NCI-H526 treated with DMSO at 0.1 percent for 48 hours (cell line): ENCODE data around the gene UBXN6.

Experiments
- DNase-seq: peaks from one replicate; lab custom pipeline; 2025; lab: John Stamatoyannopoulos, UW

Gene UBXN6

DNA sequence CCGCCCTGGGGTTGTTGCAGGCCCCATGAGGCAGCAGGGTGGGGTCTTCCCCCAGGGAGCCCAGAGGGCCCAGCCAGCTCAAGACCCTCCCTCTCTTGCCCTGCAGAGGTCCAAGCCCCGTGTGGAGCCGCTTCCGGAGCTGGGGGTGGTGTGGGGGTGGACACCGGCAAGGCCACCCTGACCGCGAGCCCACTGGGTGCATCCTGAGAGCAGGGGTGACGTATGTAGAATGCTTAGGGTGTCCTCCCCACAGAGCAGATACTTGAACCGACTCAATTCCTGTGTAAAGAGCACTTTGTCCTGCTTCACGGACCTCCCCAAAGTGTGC, 14.8 kb downstream of the UBXN6 start:
- no peak for DNase-seq

DNA sequence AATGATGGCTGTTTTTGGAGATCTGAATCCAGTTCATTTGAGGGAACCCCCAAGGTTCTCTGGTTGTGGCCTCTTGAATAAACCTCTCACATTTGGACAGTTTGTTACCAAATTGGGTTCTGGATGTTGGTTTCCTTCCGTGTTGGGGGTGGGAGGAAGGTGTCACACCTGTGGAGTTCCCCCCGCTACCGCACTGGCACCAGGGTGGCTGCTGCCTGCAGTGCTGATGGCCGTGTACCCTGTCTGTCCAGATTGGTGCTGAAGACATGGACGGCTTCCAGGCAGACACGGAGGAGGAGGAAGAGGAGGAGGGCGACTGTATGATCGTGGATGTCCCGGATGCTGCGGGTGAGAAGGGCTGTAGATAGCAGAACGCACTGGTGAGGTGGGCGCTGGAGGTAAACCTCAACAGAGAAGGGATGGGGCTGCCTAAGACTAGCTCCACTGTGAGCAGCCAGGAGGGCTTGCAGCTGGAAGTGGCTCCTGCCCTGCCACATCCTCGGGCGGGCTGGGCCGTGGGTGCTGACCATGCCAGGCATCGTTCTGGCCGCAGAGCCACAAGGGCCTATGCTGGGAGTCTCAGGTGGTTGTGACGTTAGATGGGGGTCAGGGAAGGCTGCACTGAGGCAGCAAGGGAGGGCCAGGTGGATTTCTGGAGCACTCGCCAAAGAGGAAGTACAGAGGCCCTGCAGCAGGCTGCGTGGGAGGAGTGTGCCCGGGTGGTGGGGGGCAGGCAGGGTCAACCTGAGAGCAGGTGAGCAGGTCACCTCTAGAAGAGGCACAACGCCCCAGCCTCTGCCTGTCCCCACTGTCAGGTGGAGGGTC, 15.4 kb downstream of the UBXN6 start:
- no peak for DNase-seq

DNA sequence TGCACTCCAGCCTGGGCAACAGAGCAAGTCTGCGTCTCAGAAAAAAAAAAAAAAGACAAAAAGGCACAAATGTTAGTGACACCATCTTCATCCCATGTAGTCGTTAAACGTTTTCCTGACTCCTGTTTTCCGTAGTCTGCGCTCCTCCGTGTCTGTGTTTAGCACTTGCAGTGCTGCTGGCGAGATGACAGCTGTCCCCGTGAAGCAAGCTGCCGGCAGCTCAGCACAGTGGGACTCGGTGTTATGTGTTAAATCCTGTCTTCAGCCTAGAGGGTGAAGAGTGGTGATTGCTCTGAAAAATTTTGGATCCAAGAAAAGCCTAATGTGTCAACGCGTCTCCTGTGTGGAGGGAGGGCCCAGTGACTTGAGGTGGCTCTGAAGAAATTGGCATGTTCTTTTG, 18.4 kb downstream of the UBXN6 start:
- DNase-seq: no peak

DNA sequence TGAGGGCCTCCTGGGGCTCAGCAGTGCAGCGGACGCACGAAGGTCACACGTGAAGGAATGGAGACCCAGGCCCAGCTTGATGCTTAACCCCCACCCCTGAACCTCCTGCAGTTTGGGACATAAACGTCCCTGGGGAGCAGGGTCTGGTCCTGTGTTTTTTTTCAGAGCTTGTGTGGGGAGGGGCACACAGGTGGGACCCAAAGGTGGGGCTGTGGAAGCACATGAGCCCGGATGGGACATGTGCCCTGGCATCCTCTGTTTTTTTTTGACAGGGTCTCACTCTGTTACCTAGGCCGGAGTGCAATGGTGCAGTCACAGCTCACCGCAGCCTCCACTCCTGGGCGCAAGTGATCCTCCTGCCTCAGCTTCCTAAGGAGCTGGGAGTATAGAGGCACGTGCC, 20.5 kb downstream of the UBXN6 start:
- DNase-seq: no peak

DNA sequence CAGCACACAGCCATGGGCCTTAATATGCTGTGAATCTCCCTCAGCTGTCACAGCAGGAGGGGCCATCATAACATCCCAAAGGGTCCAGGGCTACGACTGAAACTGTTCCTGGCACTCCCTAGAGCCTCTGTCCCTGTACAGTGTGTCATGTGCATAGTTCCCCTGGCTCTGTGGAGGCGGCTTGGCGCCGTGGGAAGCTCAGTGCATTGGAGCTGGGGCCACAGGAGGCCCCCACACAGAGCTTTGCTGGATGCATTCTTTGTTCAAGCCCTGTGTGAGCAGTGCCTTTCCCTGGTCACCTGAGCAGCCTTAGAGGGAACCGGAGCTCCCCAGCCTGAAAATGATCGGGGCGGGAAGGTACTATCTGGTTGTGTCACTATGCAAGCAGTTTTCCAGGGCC, 21.4 kb downstream of the UBXN6 start:
- DNase-seq: no peak

DNA sequence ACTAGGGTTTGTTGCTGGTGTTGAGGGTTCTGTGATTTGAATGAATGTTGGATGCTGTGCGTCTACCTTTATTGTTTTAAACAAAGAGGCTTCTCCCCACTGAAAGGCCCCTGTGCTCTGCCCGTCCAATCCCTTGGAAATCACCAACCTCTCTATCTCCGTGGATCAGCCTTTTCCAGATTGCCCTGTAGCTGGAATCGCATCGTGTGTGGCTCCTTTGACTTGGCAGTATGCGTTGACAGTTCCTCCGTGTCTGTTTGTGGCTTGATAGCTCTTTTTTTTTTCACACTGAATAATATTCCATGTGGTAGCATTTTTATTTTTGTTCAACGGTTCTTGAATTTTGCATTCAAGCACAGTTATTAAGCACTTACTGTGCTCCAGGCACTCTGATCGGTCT, 23.2 kb downstream of the UBXN6 start:
- DNase-seq: no peak

DNA sequence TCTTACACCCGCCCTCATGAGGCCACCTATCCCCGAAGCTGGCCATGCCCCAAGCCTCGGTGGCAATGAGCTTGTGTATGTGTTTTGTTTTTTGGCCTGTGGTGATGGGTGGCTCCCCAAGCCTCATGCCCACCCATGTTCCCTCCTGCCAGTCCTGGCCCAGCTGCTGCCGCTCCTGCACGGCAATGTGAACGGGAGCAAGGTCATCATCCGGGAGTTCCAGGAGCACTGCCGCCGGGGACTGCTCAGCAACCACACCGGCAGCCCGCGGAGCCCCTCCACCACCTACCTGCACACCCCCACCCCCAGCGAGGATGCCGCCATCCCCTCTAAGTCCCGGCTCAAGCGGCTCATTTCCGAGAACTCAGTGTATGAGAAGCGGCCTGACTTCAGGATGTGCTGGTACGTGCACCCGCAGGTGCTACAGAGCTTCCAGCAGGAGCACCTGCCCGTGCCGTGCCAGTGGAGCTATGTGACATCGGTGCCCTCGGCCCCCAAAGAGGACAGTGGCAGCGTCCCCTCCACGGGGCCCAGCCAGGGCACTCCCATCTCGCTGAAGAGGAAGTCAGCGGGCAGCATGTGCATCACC, 24.6 kb downstream of the UBXN6 start:
- DNase-seq: no peak

DNA sequence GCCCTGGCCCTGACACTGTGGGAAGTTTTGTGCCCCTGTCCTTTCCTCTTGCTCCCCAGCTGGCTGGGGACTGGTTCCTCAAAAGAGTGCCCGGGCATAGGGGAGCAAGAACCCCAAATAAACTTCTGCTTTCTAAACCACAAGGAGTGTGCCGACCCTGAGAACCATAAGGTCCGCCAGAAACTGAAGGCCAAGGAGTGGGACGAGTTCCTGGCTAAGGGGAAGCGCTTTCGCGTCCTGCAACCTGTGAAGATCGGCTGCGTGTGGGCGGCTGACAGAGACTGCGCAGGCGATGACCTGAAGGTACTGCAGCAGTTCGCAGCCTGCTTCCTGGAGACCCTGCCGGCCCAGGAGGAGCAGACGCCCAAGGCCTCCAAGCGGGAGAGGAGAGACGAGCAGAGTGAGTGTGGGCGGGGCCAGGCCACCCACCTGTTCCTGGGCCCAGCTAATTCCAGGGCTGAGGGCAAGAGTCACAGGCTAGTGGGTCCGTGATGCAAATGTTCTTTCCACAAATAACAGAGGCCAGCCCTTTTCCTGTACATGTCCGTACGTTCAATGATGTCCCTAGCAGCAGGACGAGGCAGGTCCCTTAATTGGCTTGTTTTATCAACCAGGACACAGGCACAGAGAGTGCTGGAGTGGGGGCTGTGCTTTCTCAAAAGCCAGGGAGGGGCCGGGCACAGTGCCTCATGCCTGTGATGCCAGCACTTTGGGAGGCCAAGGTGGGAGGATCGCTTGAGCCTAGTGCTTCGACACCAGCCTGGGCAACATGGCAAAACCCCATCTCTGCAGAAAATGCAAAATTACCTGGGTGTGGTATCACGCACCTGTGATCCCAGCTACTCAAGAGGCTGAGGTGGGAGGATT, 25.6 kb downstream of the UBXN6 start:
- DNase-seq: no peak

DNA sequence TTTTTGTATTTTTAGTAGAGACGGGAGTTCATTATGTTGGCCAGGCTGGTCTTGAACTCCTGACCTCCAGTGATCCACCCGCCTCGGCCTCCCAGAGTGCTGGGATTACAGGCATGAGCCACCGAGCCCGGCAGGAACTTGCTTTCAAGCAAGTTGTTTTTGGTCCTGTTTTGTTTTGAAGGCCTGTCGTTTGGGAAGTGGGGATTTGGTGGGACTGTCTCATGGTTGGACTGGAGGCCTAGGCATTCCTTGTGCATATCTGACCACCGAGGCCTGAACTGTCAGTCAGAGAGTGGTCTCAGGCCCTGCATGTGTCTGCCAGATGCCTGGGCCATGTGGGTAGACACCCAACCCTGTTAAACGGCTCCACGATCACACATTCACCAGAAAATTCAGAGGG, 26.3 kb downstream of the UBXN6 start:
- no peak for DNase-seq

DNA sequence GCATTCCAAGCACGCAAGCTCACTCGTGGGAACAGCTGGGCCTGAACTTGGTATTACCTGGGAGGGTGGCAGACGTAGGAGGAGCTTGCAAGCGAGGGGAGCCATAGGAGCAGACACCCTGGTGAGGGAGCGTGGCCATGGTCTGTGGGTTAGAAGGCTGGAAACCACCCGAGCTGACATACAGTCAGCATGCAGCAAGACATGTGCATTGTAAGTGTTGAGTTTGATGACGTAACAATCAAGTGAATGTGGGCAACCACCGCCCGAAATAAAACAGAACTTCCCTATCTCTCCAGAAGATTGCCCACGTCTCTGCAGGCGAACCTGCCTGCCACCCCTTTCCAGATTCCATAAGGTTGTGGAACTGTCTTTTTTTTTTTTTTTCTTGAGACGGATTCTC, 26.8 kb downstream of the UBXN6 start:
- no peak for DNase-seq

DNA sequence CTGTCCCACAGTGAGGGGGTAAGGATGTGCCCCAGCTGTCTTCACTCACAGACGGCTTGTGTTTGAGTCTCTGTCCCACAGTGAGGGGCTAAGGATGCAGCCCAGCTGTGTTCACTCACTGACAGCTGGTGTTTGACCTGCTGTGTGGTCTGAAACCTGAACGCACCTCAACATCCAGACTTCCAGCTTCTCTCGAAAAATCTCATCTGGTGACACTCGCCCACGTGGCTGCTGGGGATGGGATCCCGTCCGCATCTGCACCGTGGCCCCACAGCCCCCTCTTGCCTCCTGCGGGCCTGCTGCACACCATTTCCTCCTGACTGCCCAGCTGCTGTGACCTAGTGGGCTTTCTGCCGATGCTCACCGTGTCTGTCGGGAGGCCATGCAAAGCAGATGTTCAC, 27.8 kb downstream of the UBXN6 start:
- no peak for DNase-seq

DNA sequence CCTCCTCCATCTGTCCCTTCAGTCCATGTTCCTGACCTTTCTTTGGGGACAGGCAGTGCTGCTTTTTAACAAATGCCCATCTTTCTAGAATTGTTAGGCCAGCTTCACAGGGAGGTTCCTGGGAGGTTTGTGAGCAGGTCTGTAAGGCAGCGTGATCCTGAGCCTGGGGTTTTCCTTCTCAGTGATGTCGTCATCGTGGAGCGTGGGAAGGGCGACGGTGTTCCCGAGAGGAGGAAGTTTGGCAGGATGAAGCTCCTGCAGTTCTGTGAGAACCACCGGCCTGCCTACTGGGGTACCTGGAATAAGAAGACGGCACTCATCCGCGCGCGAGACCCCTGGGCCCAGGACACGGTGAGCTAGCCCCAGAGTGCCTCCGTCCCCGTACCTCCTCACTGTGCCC, 28.3 kb downstream of the UBXN6 start:
- no peak for DNase-seq

DNA sequence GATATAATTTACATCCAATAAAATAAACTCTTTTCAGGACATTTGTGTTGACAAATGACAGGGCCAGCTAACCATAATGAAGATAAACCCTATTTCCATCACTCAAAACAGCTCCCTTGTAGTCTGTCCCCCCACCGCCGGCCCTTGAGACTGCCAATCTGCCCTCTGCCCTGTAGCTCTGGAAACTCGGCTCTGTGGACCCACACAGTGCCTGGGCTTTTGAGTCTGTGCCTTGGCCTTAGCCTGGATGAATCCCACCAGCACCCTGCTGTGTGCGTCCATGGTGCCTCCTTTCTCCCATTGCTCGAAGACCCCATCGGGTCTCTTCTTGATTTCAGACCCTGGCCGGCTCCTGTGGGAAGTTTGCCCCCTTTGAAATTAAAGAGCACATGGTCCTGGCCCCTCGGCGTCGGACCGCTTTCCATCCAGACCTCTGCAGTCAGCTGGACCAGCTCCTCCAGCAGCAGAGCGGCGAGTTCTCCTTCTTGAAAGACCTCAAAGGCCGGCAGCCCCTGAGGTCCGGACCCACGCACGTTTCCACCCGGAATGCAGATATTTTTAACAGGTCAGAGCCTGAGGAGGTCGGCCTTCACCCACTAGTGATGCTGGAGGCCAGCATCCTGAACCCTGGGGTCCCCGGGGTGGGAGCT, 29.1 kb downstream of the UBXN6 start:
- DNase-seq: no peak

DNA sequence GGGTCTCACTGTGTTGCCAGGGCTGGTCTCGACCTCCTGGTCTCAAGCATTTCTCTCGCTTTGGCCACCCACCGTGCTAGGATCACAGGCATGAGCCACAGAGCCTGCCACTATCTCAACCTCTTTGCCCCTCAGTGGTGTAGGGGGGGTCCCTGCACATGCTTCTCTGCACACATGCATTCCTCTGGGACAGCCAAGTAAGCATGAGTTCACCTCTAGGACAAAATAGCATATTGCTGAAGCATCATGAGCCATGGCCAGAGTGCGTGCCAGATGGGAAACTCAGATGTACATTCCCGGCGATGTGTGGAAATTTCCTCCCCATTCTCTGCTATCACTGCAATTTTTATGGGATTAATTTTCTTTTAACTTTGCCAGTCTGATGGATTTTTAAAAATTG, 32.1 kb downstream of the UBXN6 start:
- DNase-seq: no peak

DNA sequence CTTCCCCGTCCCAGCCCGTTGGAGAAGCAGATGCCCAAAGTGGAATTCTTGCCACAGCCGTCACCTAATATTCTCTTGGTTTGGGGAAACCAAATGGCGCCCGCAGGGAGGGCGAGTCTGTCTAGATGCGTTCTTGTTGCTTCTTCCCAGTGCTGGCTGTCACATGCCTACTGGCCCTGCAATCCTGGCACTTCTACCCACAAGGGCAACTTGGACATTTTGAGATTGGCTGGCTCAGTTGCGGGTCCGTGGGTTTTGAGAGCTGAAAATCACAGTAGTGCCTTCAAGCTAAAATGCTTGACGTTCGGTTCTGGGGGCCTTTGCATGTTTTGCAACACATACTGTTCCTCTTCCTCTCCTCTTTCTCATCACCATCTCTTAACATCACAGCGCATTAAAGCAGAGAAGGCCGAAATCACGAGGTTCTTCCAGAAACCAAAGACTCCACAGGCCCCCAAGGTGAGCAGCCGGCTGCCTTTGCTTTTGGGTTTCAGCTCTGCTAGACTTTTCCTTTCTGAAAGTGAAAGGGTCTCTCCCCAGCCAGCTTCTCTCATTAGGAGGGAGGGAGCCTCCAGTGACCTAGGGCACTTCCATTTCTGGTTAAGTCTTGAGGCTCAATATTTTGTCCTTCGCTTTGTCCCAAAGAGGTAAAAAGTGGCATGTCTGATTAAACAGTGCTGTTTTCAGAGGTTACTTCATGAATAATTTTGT, 34.0 kb downstream of the UBXN6 start:
- no peak for DNase-seq

DNA sequence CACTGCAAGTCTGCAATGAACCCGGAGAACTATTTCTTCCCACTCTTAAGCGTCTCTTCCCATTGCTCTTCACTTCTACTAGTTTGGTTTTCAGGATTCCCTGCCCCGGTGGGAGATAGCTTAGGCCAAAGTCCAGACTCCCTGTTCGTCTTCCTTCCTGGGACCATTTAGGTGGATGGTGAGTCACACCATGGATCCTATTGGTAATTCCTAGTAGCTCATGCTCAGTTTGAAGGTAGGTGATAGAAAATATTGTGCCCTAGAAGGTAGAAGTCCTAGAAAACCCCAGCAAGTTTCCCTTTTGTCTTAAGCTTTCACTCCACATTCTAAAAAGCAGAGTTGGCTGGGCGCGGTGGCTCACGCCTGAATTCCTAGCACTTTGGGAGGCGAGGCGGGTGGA, 41.3 kb downstream of the UBXN6 start:
- DNase-seq: no peak

DNA sequence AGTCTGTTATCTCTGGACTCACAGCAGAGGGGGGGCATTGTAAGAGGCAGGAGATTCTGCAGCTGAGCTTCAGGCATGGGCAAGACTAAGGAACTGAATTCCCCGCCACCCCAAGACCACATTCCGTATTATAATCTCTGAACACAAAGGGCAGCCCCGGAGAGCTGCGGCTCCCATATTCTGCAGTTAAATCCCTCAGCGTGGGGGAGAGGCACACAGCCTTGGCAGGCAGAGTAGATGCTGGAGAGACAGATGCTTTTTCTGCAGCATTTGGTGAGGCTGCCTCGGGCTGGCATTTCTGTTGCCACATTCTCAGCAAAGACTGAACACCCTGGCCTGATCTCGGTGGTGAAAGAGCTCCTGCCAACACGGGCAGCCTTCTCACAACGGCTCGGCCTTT, 42.2 kb downstream of the UBXN6 start:
- no peak for DNase-seq

DNA sequence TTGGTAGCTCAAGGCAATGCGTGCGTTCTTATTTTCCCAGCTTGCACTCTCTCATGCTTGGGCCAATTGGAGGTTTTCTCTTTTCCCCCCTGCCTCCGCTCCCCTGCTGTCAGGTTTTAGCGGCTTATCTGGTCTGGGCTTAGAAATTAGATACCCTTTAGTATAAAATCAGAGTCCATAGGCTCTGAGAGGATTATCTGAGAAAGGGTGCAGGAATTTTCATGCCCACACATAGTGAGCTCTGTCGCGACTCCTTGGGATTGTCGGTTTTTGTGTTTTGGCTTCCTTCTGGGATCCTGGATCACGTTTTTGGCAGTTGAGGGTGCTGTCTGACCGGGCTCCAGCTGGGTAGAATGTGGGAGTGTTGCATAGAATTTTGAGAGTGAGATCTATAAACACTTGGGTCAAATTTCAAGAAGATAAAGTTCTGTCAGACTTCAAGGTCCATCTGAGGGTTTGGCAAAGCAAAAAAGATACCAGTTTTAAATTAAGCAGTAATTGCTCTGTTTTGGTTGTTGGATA, 42.7 kb downstream of the UBXN6 start:
- DNase-seq: no peak

DNA sequence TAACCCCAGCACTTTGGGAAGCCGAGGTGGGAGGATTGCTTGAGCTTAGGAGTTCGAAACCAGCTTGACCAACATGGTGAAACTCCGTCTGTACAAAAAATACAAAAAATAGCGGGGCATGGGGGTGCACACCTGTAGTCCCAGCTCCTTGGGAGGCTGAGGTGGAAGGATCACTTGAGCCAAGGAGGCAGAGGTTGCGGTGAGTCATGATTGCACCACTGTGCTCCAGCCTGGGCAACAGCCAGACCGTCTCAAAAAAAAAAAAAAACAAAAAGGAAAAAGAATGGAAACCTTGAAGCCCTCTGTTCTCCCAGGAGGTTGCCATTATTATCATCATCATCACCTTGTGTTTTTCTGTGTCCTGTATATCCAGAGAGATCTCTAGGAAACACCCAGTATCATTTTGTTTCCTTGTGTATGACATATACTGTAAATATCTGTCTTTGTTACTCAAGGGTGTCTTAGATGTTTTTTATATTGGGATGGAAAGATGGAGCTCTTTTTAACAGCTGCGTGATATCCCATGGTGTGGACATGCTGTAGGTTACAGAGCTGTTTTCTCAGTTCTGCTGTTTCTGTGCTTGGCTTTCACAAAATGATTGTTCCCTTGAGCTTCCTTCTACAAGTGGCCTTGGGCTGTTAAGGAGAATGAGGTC, 43.3 kb downstream of the UBXN6 start:
- DNase-seq: no peak

DNA sequence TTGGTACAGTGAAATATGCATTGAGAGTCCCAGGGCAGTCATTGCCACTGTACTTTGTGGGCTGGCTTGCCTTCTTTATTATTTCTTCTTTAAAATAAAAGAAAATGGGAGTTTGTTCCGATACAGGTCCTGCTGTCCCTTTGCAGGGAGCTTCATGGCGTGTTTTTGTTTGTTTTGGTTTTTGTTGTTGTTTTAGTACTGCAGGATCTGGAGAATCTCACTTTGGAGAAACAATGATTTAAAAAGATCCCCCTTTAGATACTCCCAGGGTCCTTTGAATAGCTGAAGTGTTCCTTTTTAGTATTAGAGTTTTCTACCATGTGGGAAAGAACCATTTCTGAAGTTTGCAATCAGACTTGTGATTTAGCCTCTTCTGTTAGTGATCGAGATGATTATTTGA, 44.0 kb downstream of the UBXN6 start:
- DNase-seq: no peak
